22Rv1 (cell line): ENCODE data around the gene TAL2.

Experiments
- ZFX ChIP-seq: fragments of 450-650 bp; IDR thresholded peaks from 2 replicates; pipeline ENCODE4 v1.6.1; 2017; ENCODE audit warnings: antibody characterized with exemption, borderline replicate concordance
- TF ChIP-seq, protein P1 (sequence below): fragments of 450-650 bp; IDR thresholded peaks from 2 replicates; pipeline ENCODE4 v1.5.1; 2017; ENCODE audit warnings: mild to moderate bottlenecking

DNA sequence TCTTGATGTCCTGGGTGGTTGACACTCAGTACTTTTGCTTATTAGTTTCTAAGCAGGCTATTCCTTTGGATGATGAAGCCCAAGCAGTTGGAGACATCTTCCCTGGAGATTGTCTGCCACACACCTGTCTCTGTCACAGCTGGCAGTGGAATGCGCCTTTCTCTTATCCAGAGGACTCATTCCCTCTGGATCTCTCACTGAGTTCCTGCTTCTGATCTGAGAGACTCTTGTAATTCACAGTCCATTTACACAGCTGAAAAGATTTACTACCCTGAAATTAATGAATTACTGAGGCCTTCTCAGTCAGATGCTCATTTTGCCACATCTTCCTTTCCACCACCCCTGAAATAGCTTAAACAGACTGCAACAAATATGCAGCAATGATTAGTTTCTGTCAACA lies 15.9 kb downstream of the TAL2 start:
- TF ChIP-seq, protein P1, sequence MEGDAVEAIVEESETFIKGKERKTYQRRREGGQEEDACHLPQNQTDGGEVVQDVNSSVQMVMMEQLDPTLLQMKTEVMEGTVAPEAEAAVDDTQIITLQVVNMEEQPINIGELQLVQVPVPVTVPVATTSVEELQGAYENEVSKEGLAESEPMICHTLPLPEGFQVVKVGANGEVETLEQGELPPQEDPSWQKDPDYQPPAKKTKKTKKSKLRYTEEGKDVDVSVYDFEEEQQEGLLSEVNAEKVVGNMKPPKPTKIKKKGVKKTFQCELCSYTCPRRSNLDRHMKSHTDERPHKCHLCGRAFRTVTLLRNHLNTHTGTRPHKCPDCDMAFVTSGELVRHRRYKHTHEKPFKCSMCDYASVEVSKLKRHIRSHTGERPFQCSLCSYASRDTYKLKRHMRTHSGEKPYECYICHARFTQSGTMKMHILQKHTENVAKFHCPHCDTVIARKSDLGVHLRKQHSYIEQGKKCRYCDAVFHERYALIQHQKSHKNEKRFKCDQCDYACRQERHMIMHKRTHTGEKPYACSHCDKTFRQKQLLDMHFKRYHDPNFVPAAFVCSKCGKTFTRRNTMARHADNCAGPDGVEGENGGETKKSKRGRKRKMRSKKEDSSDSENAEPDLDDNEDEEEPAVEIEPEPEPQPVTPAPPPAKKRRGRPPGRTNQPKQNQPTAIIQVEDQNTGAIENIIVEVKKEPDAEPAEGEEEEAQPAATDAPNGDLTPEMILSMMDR = no peak
- TF ChIP-seq ZFX = no peak
